Endodermal cell (in vitro differentiated cells): Measurements from ENCODE around the gene PSMB8. TPM values are rescaled to one million over a fixed set of nuclear protein-coding genes. Genes with fewer than 3 reads are reported as not detected.

Experiments used
- DNase-seq: peaks from one replicate; pipeline ENCODE4 v3.0.0-alpha.2; 2017
- H3K27ac ChIP-seq: 2 replicates; pipeline ENCODE4 v1.5.1; 2013; ENCODE audit warnings: mild to moderate bottlenecking, low read depth, low read length, moderate library complexity
- H3K27me3 ChIP-seq: 2 replicates; pipeline ENCODE4 v1.6.1; 2013; ENCODE audit warnings: mild to moderate bottlenecking, low read length, moderate library complexity; ENCODE audit not compliant: insufficient read depth, control insufficient read depth, poor library complexity, severe bottlenecking
- H3K36me3 ChIP-seq: 2 replicates; pipeline ENCODE4 v1.7.0; 2013; ENCODE audit warnings: mild to moderate bottlenecking, low read length, moderate library complexity; ENCODE audit not compliant: control insufficient read depth, insufficient read depth
- H3K4me1 ChIP-seq: one replicate; pipeline ENCODE4 v1.7.0; 2013; ENCODE audit warnings: low read length; ENCODE audit not compliant: control insufficient read depth, insufficient read depth
- H3K4me3 ChIP-seq: 2 replicates; pipeline ENCODE4 v1.5.1; 2013; ENCODE audit warnings: mild to moderate bottlenecking, low read length, moderate library complexity
- H3K9ac ChIP-seq: 2 replicates; pipeline ENCODE4 v1.6.1; 2013; ENCODE audit warnings: mild to moderate bottlenecking, low read length, moderate library complexity; ENCODE audit not compliant: poor library complexity, severe bottlenecking; ENCODE audit errors: extremely low read depth
- H3K9me3 ChIP-seq: 2 replicates; pipeline ENCODE4 v1.6.1; 2013; ENCODE audit warnings: mild to moderate bottlenecking, low read length, moderate library complexity; ENCODE audit not compliant: control insufficient read depth
- H3K27ac Mint-ChIP-seq: 2 replicates; pipeline ENCODE4 v1.8.0; 2020; ENCODE audit warnings: mixed read lengths
- H3K27me3 Mint-ChIP-seq: 2 replicates; pipeline ENCODE4 v1.8.0; 2021; ENCODE audit warnings: mild to moderate bottlenecking, mixed read lengths; ENCODE audit not compliant: insufficient read depth
- H3K36me3 Mint-ChIP-seq: 2 replicates; pipeline ENCODE4 v1.8.0; 2020; ENCODE audit warnings: low read depth, mixed read lengths
- H3K4me1 Mint-ChIP-seq: 2 replicates; pipeline ENCODE4 v1.8.0; 2020; ENCODE audit warnings: mixed read lengths
- H3K4me3 Mint-ChIP-seq: 2 replicates; pipeline ENCODE4 v1.8.0; 2020; ENCODE audit warnings: mild to moderate bottlenecking, moderate library complexity, mixed read lengths
- H3K9me3 Mint-ChIP-seq: 2 replicates; pipeline ENCODE4 v1.8.0; 2020; ENCODE audit warnings: mild to moderate bottlenecking, mixed read lengths
- WGBS, 2 experiments: methylation state at CpG; one replicate each; pipeline versions ENCODE4 v1.1.5 to v1.1.7; 2013; ENCODE audit warnings: missing lambda C conversion rate in 2 of 2, mixed read lengths in 1 of 2; ENCODE audit not compliant: insufficient coverage in 1 of 2, insufficient read length in 1 of 2; 5-methylcytosine and 5-hydroxymethylcytosine counted together
- total RNA-seq, 2 donors: library from RNA; stranded (reverse); fragmentation: NEBNext Ultra II Directional in 1 of 2; extraction: Animal tissue kit (Norgen Biotek cat#: 25700) in 1 of 2; gene quantifications; 2 replicates in 1 of 2; 3 replicates in 1 of 2; pipeline ENCODE4 v1.2.1, GENCODE V29; 2021
- TF ChIP-seq, protein P1 (sequence below): fragments of 200-600 bp; sonication (generic); conservative IDR thresholded peaks from 2 replicates; pipeline ENCODE4 v1.5.0; 2021; ENCODE audit warnings: antibody characterized with exemption, mild to moderate bottlenecking

Gene PSMB8
- total RNA-seq, 2 donors from 2014 or later, result 0.93 to 3.1 TPM

DNA sequence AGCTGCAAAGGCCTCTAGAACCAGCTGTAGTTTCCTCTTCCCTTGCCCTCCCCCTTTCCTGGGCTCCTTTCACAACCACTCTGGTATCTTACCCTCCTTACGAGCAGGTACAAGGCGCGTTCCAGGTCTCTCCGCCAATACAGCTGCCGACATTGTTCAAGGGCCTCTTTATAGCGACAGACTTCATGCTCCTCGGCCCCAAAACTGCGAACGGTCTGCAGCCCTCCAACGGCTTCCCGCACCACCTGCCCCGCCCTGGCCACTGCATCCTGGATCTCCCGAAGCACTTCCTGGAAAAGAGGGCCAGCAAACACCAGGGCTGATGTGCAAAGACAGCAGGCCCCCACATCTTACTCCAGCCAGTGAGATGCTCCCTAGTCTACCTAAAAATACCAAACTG is 11.3 kb downstream of the PSMB8 start:
- Histone ChIP-seq H3K4me1 (no peaks in the 10 kb centered on the region), H3K27ac (no peak overlapping the region), H3K9ac (no peak overlapping the region), H3K9me3 (no peaks in the 10 kb centered on the region), H3K36me3 (no peaks in the 10 kb centered on the region), H3K27me3 (peaks cover 31% of the 10 kb centered on the region), H3K4me3 (no peak overlapping the region)
- no peak overlapping the region for H3K4me3 Mint-ChIP-seq
- H3K27me3 Mint-ChIP-seq, result peaks cover 16% of the 10 kb centered on the region
- H3K4me1 Mint-ChIP-seq, result peaks cover 4% of the 10 kb centered on the region
- no peak overlapping the region for H3K27ac Mint-ChIP-seq
- WGBS, 2 experiments, result 93 to 95% methylated on average over 11 to 13 of the region's 13 CpGs
- TF ChIP-seq, protein P1, sequence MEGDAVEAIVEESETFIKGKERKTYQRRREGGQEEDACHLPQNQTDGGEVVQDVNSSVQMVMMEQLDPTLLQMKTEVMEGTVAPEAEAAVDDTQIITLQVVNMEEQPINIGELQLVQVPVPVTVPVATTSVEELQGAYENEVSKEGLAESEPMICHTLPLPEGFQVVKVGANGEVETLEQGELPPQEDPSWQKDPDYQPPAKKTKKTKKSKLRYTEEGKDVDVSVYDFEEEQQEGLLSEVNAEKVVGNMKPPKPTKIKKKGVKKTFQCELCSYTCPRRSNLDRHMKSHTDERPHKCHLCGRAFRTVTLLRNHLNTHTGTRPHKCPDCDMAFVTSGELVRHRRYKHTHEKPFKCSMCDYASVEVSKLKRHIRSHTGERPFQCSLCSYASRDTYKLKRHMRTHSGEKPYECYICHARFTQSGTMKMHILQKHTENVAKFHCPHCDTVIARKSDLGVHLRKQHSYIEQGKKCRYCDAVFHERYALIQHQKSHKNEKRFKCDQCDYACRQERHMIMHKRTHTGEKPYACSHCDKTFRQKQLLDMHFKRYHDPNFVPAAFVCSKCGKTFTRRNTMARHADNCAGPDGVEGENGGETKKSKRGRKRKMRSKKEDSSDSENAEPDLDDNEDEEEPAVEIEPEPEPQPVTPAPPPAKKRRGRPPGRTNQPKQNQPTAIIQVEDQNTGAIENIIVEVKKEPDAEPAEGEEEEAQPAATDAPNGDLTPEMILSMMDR, result no peak
- H3K9me3 Mint-ChIP-seq, result no peaks in the 10 kb centered on the region
- no peaks in the 10 kb centered on the region for H3K36me3 Mint-ChIP-seq
- no peak for DNase-seq

GRCh38 chr6:32830936-32831335 is 12.9 kb downstream of the PSMB8 start:
- Histone ChIP-seq H3K9me3 (no peaks in the 10 kb centered on the region), H3K9ac (no peak overlapping the region), H3K36me3 (no peaks in the 10 kb centered on the region), H3K4me3 (no peak overlapping the region), H3K4me1 (no peaks in the 10 kb centered on the region), H3K27me3 (peaks cover 15% of the 10 kb centered on the region), H3K27ac (no peak overlapping the region)
- TF ChIP-seq, protein P1, result no peak
- Mint-ChIP-seq H3K27ac (no peak overlapping the region), H3K4me3 (no peak overlapping the region), H3K27me3 (peaks cover 5% of the 10 kb centered on the region), H3K4me1 (peaks cover 1% of the 10 kb centered on the region), H3K9me3 (no peaks in the 10 kb centered on the region), H3K36me3 (no peaks in the 10 kb centered on the region)
- no peak for DNase-seq
- 83% methylated on average over 1 to 5 of the region's 5 CpGs for WGBS, 2 experiments

GRCh38 chr6:32830017-32830416 is 13.8 kb downstream of the PSMB8 start:
- Mint-ChIP-seq H3K4me3 (no peak overlapping the region), H3K9me3 (no peaks in the 10 kb centered on the region), H3K4me1 (peaks cover 1% of the 10 kb centered on the region), H3K27me3 (no peaks in the 10 kb centered on the region), H3K27ac (no peak overlapping the region), H3K36me3 (no peaks in the 10 kb centered on the region)
- peaks cover 5% of the 10 kb centered on the region for H3K27me3 ChIP-seq
- H3K9ac ChIP-seq, result no peak overlapping the region
- no peaks in the 10 kb centered on the region for H3K36me3 ChIP-seq
- H3K9me3 ChIP-seq, result no peaks in the 10 kb centered on the region
- no peak for DNase-seq
- 86 to 96% methylated on average over 1 to 5 of the region's 5 CpGs for WGBS, 2 experiments
- TF ChIP-seq, protein P1, result no peak
- H3K4me3 ChIP-seq, result no peak overlapping the region
- H3K27ac ChIP-seq, result no peak overlapping the region
- no peaks in the 10 kb centered on the region for H3K4me1 ChIP-seq
